ENCODE data around the gene ROR1. TPM values are rescaled to one million over a fixed set of nuclear protein-coding genes. Genes with fewer than 3 reads are reported as not detected.
"Not testable (repeated sequence)": the region's sequence is repeated elsewhere in the genome, so short reads cannot be mapped to it uniquely, and the experiment has no call there.

The ROR1 gene
- total RNA-seq, 3 donors from 2014 or later, result 3.1 to 19.8 (median 3.4) TPM

GRCh38 chr1:64209221-64209620 is 435.4 kb downstream of the ROR1 start:
- Histone ChIP-seq H3K36me3 (ENCODE audit: low read depth) (no peaks in the 10 kb centered on the region), H3K4me3 (no peak overlapping the region), H3K9me3 (no peaks in the 10 kb centered on the region), H3K4me1 (ENCODE audit: low read depth) (no peaks in the 10 kb centered on the region)
- intact Hi-C loops (cut with DNase I, micrococcal nuclease), result no loop called here
- ATAC-seq (no peak), DNase-seq (no peak)
- TF ChIP-seq CTCF (IDR thresholded peaks at IDR 0.05), result no peak

DNA sequence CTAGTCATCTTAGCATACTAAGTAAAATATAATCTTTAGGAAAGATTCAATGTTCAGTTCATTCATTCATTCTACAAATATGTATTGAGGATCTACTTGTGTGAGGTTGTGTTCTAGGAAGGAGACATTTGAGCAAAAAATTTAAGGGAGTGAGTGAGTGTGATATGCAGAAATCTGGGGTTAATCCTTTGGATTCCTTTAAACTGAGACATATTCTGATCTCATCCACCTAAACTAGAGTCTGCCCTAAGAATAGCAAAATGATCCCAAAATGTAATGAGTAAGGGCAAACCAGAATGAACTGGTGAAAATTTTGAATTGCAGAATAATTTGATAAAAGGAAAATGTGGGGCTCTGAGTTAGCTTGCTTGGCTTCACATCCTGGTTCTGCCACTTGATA is 438.2 kb downstream of the ROR1 start:
- H3K9me3 ChIP-seq, result no peaks in the 10 kb centered on the region
- ATAC-seq (no peak), DNase-seq (no peak)
- H3K4me3 ChIP-seq, result no peak overlapping the region
- TF ChIP-seq CTCF (IDR thresholded peaks at IDR 0.05), result no peak
- intact Hi-C loops (cut with DNase I, micrococcal nuclease), result no loop called here
- H3K4me1 ChIP-seq (ENCODE audit: low read depth), result no peaks in the 10 kb centered on the region
- no peaks in the 10 kb centered on the region for H3K36me3 ChIP-seq (ENCODE audit: low read depth)

GRCh38 chr1:64215576-64215975 is 441.8 kb downstream of the ROR1 start:
- Histone ChIP-seq H3K4me1 (ENCODE audit: low read depth) (no peaks in the 10 kb centered on the region), H3K9me3 (no peaks in the 10 kb centered on the region), H3K36me3 (ENCODE audit: low read depth) (no peaks in the 10 kb centered on the region), H3K4me3 (no peak overlapping the region)
- intact Hi-C loops (cut with DNase I, micrococcal nuclease), result no loop called here
- no peak for TF ChIP-seq CTCF (IDR thresholded peaks at IDR 0.05)
- ATAC-seq (no peak), DNase-seq (no peak)

- no peaks in the 10 kb centered on the region for H3K36me3 ChIP-seq (ENCODE audit: low read depth)
- ATAC-seq, result no peak
- DNase-seq, result no peak
- intact Hi-C loops (cut with DNase I, micrococcal nuclease), result no loop called here
- H3K9me3 ChIP-seq, result no peaks in the 10 kb centered on the region
- no peaks in the 10 kb centered on the region for H3K4me1 ChIP-seq (ENCODE audit: low read depth)
- no peak overlapping the region for H3K4me3 ChIP-seq
- TF ChIP-seq CTCF (IDR thresholded peaks at IDR 0.05), result no peak
Observed at GRCh38 chr1:64220241-64220640, 446.4 kb downstream of the ROR1 start.

DNA sequence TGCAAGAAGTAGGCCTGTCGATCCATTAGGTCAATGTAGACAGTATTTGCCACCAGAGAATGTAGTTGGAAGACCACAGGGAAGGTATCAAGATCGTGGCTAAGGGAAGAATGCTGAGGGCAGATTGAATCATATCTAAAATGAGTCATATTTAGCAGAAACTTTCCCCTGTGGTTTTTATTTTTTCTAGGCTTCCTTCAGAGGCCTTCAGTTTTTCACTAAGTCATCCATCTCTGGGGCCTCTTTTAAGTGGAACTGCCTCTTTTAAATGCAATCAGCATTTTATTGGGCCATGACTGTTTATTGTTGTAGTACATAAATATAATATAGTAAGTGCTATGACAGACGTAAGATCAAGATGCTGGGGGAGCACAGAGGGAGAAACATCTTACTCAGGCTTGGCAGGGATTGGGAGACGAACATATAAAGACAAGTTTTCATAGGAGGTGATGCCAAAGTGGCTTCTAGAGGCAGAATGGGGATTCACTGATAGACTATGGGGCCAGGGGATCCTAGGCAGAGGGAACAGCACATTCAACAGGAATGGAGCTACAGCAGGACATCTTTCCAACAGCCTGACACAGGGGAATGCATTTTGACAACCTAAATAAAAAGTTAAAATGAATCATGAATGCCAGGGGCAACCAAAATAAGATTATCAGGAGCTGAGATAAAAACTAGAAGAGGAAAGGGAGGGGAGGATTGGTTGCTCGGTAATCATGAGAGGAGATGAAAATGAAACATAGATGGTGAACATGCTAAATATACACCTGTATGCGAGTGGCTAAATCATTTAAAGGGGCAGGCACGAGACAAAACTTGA is 449.7 kb downstream of the ROR1 start:
- DNase-seq, result no peak
- no peak overlapping the region for H3K4me3 ChIP-seq
- H3K9me3 ChIP-seq, result no peaks in the 10 kb centered on the region
- TF ChIP-seq CTCF (IDR thresholded peaks at IDR 0.05), result no peak
- ATAC-seq, result no peak
- H3K36me3 ChIP-seq (ENCODE audit: low read depth), result no peaks in the 10 kb centered on the region
- no peaks in the 10 kb centered on the region for H3K4me1 ChIP-seq (ENCODE audit: low read depth)
- intact Hi-C loops (cut with DNase I, micrococcal nuclease), result no loop called here

GRCh38 chr1:64224236-64224635 is 450.4 kb downstream of the ROR1 start:
- ATAC-seq; H3K36me3 ChIP-seq (ENCODE audit: low read depth); DNase-seq; H3K9me3 ChIP-seq; H3K4me1 ChIP-seq (ENCODE audit: low read depth); intact Hi-C loops (cut with DNase I, micrococcal nuclease); H3K4me3 ChIP-seq: not testable (repeated sequence)

Data from mucosa of descending colon (tissue), 3 donors.